G401.6 (cell line): Measurements from ENCODE around the gene RPE.

Source experiments
- FAIRE-seq: peaks from 2 replicates; lab custom pipeline; 2012; peaks lifted over from hg19 to GRCh38; lab: Jason Lieb, UNC

Gene RPE

DNA sequence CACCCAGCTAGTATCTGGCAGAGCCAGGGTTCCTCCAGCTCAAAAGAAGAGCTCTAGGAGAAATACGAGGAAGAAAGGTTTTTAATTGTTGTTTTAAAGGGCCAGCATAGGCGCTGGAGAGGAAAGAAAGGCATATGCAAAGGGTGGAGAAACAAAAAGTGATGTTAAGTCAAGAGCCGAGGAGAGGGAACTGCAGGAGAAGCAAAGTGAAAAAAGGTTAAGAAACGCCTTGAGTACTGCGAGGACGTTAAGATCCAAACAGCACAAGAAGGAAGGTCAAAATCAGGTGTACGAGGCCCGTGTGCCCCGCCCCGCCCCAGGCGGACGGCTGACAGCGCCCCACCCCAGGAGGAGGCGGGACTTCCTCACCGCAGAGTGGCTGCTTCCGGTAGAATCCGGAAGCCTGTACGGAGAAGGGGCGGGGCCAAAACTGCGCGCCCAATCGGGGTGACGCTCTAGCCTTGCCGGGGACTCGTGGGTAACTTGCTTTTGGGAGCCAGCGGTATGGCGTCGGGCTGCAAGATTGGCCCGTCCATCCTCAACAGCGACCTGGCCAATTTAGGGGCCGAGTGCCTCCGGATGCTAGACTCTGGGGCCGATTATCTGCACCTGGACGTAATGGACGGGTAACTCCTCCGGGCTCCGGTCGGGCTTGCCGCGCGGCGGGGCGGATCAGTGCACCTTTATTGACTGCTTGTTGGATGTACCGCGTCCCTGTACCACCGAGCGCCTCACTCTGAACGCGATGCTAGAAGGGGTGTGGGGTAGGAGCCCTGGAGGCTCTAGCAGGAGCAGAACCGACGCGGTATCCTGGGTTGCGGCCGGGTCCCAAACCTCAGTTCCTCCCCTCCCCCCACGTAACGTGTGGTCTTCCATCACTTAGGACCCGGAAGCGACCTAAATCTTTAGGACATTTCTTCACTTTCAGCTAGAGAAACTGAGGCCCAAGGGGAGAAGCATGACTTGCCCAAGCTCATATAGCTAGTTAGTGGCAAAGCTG, at the start of gene RPE:
TSS of gene RPE (plus strand) at position 481 of the 1,000 bp plus-strand sequence. CDS start at position 505, 24 bp downstream.
- peak; percentile 96 for FAIRE-seq

DNA sequence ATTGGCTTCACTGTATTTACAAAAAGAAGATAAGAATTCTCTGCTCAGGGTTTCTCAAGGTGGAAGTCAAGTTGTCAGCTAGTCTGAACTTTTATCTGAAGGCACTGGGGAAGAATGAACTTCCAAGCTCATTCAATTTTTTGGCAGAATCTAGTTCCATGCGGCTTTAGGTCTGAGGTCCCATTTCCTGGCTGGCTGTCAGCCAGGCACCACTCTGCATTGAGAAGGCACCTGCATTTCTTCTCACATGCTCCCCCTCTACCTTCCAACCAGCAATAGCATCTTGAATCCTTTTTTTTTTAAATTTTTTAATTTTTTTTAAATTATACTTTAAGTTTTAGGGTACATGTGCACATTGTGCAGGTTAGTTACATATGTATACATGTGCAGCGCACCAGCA, 46.2 kb upstream of the RPE start:
- FAIRE-seq: no peak

DNA sequence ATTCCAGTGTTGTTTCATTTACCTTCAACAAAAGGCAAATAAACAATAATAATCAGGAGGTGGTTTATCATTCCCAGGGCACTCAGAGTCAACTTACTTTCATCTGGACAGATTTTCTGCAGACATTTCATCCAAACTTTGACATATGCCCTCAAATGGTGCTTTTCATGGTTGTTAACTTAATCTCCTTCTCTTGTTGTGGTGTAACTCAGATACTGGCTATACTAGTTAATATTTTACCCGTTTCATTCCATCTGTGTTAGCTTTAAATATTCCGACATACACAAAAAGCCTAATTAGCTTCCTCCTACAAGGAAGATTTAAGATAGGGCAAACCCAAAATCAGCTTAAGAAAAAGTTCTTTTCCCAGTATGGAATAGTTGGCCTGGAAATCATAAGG, 44.4 kb upstream of the RPE start:
- FAIRE-seq: no peak

DNA sequence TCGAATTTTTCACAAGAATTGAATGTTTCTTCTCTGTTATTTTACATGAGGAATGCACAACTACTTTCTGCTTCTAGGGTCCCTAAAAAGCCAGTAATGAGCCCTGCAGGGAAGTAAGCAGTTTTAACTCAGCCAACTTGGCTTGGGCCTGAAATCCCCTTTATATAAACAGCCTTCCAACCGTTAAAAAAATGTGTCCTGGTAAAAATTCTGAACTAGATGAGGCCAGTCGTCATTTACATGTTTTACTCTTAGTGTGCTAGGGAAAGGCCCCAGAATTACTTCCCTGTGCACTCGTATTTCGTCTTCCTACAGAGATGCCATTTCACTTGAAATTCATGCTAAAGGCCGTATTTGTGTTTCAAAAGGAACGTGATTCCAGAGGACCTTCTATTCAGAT, 42.4 kb upstream of the RPE start:
- FAIRE-seq: no peak

DNA sequence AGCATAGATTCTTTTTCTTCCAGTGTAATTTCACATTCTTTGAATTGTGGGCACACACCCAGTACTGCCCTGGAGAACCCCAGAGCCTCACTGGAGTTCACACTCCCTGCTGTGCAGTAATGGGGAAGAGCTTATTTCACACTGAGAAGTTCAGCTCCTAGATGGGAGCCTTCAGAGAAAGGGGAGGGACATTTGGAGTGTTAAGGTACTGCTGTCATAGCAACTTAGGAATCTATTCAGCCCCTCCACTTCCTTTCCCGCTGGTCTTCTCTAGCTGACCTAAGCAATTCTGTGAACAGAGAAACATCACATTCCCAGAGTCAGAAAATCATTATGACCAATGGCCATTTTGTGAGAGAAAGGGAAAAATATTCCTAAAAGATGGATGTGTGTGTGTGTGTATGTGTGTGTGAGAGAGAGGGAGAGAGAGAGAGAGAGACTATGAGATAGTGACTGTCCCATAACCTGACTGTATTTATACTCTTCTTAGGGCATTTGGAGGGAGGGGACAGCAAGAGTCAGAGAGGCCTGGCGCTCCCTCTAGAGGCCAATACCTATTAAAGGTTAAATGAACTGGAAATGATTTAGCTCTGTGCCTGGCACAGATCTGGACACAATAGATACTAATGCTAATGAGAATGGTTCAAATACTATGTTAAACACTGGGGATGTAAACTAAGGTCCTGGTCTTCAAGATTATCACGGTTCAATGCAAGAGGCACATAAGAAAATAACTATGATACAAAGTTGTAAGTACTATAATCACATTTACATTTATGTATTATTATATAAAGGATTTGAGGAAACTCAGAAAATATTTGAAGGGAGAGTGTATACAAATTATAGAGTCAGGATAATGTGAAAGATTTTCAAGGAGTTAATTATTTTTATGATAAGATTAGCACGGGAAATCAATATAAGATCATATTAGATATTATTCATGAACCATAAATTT, 41.5 kb upstream of the RPE start:
- FAIRE-seq: peak; percentile 15

DNA sequence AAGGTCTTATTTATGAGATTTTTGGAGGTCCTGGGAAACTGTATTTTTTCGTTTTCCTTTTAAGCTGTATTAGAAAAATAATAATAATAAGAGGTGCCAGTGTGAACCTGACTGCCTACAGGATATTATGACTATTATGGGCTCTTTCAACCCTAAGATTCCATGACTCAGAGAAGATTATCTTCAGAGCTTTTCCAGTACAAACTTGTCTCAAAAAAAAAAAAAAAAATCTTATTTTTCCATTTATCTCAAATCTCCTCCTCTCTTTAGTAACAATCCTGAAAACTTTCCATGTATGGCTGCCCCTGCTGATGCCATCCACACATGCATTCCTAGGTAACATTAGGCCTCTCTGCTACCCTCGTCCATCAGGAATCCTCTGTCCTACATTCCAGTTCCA, 36.7 kb upstream of the RPE start:
- no peak for FAIRE-seq

DNA sequence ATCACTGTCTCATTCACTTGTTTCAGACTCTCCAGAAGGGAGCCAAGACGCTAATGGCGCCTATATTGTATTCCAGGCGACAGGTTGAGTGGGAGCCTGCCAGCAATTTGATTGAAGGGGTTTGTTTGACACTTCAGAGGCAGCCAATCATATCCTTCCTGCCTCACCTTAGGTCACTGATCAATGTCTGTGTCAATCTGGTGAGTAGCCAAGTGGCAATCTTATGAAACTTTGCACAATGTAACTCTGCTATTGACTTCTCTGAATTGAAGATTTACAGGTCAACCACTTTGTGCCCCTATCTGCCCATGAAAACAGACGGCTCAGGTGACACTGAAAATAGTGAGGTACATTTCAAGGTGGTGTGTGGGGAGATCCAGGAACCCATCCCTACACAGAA, 32.7 kb upstream of the RPE start:
- FAIRE-seq: no peak

DNA sequence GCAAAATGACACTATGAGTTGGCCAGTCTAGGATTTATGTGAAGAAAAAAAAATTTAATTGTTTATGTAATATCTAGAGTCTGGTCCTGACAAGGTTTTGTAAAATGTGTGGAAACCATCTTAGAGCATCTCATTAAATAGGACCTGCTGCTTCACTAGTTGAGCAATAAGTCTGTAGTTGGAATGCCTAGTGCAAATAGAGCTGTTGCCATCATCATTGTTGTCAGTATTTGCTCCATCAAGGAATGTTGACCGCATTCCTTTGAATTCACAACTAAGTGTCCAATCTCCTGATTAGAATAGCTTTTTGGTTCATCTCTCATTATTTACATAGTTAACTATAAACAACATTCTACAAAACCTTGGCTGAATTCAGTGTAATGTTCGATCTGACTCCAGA, 32.2 kb upstream of the RPE start:
- no peak for FAIRE-seq

DNA sequence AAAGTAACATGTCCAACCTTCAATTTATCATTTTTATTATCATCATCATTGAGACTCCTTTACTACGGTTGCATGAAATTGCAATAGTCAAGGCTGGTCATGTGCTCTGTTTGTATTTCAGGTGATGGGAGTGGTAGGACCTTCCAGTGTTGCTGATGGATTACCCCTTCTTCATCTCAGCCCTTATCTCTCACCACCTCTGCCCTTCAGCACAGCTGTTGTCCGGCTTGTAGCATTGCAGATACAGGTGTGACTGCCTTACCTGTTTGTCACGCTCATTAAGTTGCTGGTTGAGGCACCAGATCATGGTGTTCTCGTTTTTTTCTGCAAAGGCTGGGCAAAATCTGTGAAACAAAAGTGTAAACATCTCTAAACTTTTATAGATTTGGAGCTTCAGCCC, 31.7 kb upstream of the RPE start:
- FAIRE-seq: no peak

DNA sequence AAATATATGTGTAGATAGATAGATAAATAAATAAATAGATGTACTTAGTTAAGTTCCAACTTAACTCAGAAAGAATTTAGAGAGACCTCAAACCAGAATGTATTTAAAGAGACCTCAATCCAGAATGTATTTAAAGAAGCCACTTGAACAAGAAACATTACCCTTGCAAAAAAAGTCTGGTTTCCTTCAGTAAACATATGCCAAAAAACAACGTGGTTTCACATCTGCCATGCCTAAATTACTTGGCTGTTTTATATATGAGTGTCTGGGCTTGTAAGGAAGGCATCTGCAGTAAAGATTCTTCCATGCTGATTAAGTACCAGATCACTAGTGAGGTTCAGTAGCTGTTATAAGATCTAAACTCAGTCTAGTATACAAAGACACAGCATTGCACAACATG, 29.1 kb upstream of the RPE start:
- no peak for FAIRE-seq

DNA sequence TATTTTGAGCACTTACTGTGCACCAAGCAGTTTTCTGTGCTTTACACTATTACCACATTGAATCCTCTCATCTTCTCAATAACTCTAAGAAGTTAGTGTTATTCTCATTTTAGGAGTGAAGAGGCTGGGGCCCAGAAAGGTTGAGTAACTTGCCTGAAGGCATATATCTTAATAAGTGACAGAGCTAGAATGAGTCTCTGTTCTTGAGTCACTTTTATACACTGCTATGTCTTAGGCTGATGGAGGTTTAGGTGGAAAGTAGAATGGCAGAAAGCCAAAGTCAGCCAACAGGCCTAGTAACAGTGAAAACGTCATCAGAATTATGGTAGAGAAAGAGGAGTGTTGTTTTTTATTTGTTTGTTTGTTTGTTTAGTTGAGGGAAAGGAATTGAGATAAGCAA, 27.9 kb upstream of the RPE start:
- no peak for FAIRE-seq

DNA sequence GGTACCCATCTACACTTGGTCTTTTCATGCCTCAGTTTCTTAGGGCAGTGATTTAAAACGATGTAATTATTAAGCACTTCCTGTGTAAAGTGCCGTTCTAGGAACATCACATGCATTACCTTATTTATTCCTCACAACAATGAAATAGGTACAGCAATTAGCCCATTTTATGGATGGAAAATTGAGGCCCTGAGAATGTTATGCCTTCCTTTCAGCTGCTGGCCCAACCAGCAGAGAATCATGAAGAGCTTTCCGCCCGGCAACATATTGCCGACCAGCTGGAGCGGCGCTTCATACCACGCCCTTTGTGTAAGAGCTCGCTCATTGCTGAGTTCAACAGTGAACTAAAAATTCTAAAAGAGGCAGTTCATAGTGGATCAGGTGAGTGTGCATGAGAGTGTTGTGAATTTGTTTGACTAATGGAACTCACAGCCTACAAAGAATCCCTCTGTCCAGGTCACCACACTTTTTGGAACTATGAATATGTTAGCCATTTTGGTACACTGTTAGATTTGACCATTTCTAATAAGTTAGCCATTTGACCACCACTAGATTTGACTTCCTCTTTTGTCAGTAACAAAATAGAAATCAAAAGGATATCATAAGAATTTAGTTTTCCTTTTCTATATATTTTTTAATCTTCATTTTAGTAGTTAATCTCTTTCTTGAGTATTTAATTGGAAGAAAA, 25.6 kb upstream of the RPE start:
- no peak for FAIRE-seq

DNA sequence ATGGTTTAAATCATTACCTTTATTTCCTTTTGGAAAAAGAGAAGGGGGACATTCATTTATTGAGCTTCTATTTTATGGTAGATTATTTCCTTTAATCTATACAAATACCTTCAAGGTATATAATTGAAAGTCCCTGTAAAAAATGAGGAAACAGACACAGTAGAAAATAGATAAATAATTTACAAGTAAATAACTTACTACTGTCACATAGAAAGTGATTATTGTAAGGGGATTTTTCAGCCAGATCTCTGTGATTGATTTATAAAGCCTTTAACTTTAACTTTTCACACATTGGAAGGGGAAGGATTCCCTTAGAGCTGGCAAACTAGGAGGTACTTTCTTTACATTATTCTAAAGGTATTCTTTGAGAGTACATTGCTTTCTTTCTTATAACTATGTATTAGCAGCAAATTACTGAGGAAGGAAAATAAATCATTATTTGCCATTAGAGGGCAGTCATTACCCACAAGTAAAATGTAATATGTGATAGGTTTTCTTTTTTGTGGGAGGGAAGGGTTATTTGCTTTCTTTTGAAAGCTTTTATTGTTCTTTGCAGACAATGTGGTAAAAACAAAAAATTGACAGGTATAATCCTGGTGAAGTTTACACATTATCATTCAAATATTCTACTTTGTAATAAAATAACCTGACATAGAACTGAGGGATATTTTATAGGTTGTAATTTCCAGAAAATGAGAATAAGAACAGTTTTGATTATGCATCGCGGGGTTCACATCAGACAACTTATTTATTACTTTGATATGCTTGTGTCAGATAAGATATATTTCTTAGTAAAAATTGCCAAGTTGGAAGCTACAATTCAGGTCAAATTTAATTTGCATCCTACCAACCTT, 24.8 kb upstream of the RPE start:
- FAIRE-seq: peak; percentile 93

DNA sequence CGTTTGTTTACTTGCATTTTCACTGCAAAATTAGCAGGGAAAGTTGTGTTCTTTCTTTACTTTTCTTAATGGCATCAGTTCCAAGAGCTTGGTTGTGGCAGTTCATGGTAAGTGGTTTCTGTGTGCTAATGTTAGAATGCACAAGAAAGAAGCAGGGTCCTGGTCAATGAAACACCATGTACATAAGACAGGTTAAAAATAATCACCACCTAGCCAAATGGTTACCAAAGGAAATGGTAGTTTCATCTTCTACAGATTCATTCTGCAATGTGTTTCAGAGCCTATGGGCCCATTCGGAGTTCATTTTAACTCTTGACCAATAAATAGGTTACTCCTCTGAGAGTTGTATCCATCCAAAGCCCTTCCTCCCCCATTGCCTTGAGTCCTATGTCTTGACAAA, 18.1 kb upstream of the RPE start:
- no peak for FAIRE-seq

DNA sequence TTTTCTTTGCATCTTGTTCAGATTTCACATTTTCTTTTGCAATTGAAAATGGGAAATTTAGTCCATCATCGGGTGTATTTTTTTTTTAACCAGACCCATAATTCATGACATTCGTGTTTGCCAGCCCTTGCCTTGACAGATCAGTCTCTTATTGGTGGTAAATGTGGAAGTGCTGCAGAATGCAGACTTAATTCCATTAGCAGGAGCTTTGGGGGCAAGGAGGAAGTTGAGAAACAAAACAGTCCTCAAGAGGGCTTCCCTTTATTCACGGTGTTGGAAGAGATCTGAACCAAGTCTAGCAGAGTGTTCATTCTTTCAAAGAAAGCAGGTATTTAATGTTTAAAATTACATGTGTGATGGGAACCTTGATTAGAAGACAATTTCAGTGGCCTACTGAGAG, 16.6 kb upstream of the RPE start:
- FAIRE-seq: no peak

DNA sequence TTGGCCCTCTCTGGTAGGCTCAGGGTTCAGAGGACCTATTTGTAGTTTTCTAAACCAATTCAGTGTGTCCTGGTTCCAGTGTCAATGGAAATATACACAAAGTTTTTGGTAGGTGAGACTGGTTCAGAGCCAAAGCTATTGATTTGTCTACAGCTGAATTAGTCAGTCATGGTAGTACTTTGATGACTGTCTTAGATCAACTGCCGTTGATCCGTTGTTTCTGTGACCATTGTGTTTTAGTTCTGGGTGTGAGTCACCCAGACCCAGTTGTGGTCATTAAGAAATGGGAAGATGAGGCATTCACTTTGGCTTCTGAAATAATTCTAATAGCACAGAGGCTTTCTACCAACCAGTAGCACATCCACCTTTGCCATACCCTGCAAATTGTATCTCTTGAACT, 16.0 kb upstream of the RPE start:
- no peak for FAIRE-seq

DNA sequence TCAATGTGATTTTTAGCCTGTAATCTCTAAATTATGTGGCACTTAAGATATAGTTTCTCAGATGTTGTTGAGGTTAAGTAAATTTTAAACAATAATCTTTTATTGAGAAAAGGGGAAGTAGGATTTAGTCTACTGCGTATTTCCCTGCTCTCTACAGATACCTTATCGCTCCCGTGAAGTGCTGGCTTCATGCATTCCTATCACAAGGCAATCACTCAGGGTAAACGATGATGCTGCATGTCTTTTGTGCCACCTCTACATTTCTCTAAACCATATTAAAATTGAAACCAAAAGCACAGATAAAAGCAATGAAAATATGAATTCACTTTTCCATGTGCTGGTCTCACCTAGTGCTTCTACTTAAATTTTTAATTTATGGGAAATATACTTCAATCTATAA, 14.4 kb upstream of the RPE start:
- no peak for FAIRE-seq

DNA sequence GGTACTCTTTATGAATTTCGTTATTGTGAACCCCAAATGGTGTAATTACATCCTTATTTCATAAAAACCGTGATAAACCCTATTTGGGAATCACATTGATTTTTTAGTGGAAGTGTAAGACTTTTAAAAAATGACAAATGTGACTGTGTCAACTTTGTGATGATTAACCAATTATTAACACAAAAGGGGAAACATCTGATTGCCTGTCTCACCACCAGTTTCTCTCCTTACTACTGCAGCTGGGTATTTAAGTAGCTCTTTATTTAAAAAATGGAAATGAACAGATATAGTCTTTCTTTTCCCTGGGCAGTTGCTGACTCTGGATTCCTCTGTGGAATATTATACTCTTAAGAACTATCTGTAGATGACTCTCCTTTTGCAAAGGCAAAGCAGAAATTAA, 11.6 kb upstream of the RPE start:
- FAIRE-seq: no peak

DNA sequence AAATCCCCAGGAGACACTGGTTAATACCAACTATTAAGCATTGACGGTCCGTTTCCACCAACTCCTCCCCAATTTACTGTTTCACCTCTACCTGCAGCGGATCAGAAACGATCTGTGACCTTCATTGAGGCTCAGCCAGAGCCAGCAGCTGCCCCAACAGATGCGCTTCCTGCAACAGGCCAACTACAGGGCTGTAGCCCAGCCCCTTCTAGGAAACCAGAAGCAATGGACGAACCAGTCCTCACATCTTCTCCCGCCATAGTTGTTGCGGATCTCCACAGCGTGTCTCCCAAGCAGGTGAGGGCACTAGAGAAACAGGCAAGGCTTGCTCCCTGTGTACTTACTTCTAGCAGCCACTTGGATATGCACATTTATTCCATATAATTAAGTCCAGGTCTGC, 8.5 kb upstream of the RPE start:
- FAIRE-seq: no peak

DNA sequence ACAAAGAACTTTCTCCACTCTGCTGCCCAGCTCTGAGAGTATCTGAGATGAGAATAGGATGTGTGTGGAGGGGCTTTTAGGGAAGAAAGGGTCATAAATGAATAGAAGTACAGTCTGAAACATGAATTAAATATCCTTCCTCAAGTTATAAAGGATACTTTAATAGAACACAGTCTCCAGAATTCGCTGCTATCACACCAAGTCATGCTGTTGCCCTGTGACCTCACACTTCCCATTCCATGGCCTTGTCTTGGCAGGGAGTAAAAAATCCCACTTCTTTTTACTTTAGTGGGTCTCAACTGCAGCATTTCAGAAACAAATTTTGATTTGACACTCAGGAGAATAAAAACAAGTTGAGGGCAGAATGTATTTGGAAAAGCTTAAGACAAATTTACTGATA, 3.8 kb upstream of the RPE start:
- no peak for FAIRE-seq
